Measurements from ENCODE around the gene CARS1. TPM values are rescaled to one million over a fixed set of nuclear protein-coding genes. Genes with fewer than 3 reads are reported as not detected.

CARS1 gene
- total RNA-seq, 1 experiment from 2014 or later, result 120 TPM

GRCh38 chr11:2952290-2952689, 104.9 kb downstream of the CARS1 start:
- in situ Hi-C loops (cut with HindIII; ENCODE audit: low pct_unique_long_range_greater_than_20kb, low sequenced_read_pairs), result no loop called here
- Histone ChIP-seq H3K4me1 (ENCODE audit: control insufficient read depth, insufficient read depth, low read length) (no peaks in the 10 kb centered on the region), H3K27ac (ENCODE audit: low read length) (no peak overlapping the region), H3K36me3 (ENCODE audit: control insufficient read depth, insufficient read depth, low read length) (peaks cover 70% of the 10 kb centered on the region), H3K9me3 (ENCODE audit: control insufficient read depth, insufficient read depth, low read depth, low read length) (no peaks in the 10 kb centered on the region), H3K27me3 (ENCODE audit: control insufficient read depth, insufficient read depth, low read length) (no peaks in the 10 kb centered on the region), H3K4me3 (ENCODE audit: low read depth in 2 of 2, low read length in 2 of 2) (no peak overlapping the region)
- BruUV-seq (replicated peaks), result no TSS peak
- intact Hi-C loops (cut with micrococcal nuclease; ENCODE audit: unreplicated experiment), result no loop called here
- no peak for TF ChIP-seq POLR2AphosphoS5 (IDR thresholded peaks at IDR 0.05; ENCODE audit: low read depth, low read length)
- ATAC-seq (no peak), DNase-seq (ENCODE audit: low read depth, low spot score) (no peak)
- CTCF ChIA-PET, result no interaction called here
- POLR2A ChIA-PET, result no interaction called here

GRCh38 chr11:2951231-2952110, 105.8 kb downstream of the CARS1 start:
- Histone ChIP-seq H3K9me3 (ENCODE audit: control insufficient read depth, insufficient read depth, low read depth, low read length) (no peaks in the 10 kb centered on the region), H3K36me3 (ENCODE audit: control insufficient read depth, insufficient read depth, low read length) (peaks cover 62% of the 10 kb centered on the region), H3K27ac (ENCODE audit: low read length) (no peak overlapping the region), H3K4me3 (ENCODE audit: low read depth in 2 of 2, low read length in 2 of 2) (no peak overlapping the region), H3K27me3 (ENCODE audit: control insufficient read depth, insufficient read depth, low read length) (no peaks in the 10 kb centered on the region), H3K4me1 (ENCODE audit: control insufficient read depth, insufficient read depth, low read length) (no peaks in the 10 kb centered on the region)
- in situ Hi-C loops (cut with HindIII; ENCODE audit: low pct_unique_long_range_greater_than_20kb, low sequenced_read_pairs), result no loop called here
- POLR2A ChIA-PET, result no interaction called here
- CTCF ChIA-PET, result no interaction called here
- no peak for DNase-seq (ENCODE audit: low read depth, low spot score)
- ATAC-seq, result no peak
- BruUV-seq (replicated peaks), result no TSS peak
- no peak for TF ChIP-seq REST (IDR thresholded peaks at IDR 0.05; ENCODE audit: insufficient read depth in 1 of 2, low read depth in 2 of 2, low read length in 1 of 2)
- TF ChIP-seq SIN3A (IDR thresholded peaks at IDR 0.05; ENCODE audit: borderline replicate concordance, insufficient read depth, low read depth, low read length), result no peak
- no peak for TF ChIP-seq TCF7L2 (IDR thresholded peaks at IDR 0.05; ENCODE audit: low read depth, low read length)
- no peak for TF ChIP-seq POLR2AphosphoS5 (IDR thresholded peaks at IDR 0.05; ENCODE audit: low read depth, low read length)
- no peak for TF ChIP-seq CTCF (IDR thresholded peaks at IDR 0.05)
- intact Hi-C loops (cut with micrococcal nuclease; ENCODE audit: unreplicated experiment), result no loop called here

Other genes starting within 250 kb of the CARS1 start
- 4.6 TPM for gene CDKN1C, start 171.6 kb downstream of the CARS1 start, total RNA-seq (2021; ENCODE audit: unreplicated experiment)
- gene PHLDA2, start 128.0 kb downstream of the CARS1 start, total RNA-seq (2021; ENCODE audit: unreplicated experiment), result 195 TPM
- gene NAP1L4, start 65.1 kb downstream of the CARS1 start, total RNA-seq (2021; ENCODE audit: unreplicated experiment), result 274 TPM
- gene OSBPL5, start 107.9 kb upstream of the CARS1 start, total RNA-seq (2021; ENCODE audit: unreplicated experiment), result 20.2 TPM
- not detected for gene MRGPRG, start 161.4 kb upstream of the CARS1 start, total RNA-seq (2021; ENCODE audit: unreplicated experiment)
- 0.13 TPM for gene MRGPRE, start 175.0 kb upstream of the CARS1 start, total RNA-seq (2021; ENCODE audit: unreplicated experiment)